GM21737 (cell line): ENCODE data around the gene HOMEZ.

Experiments
- ATAC-seq: cut with Tn5 transposase; IDR thresholded peaks from one replicate; pipeline ENCODE4 v1.9.1; 2021; ENCODE audit warnings: mild to moderate bottlenecking, moderate library complexity; ENCODE audit not compliant: unreplicated experiment

The HOMEZ gene

DNA sequence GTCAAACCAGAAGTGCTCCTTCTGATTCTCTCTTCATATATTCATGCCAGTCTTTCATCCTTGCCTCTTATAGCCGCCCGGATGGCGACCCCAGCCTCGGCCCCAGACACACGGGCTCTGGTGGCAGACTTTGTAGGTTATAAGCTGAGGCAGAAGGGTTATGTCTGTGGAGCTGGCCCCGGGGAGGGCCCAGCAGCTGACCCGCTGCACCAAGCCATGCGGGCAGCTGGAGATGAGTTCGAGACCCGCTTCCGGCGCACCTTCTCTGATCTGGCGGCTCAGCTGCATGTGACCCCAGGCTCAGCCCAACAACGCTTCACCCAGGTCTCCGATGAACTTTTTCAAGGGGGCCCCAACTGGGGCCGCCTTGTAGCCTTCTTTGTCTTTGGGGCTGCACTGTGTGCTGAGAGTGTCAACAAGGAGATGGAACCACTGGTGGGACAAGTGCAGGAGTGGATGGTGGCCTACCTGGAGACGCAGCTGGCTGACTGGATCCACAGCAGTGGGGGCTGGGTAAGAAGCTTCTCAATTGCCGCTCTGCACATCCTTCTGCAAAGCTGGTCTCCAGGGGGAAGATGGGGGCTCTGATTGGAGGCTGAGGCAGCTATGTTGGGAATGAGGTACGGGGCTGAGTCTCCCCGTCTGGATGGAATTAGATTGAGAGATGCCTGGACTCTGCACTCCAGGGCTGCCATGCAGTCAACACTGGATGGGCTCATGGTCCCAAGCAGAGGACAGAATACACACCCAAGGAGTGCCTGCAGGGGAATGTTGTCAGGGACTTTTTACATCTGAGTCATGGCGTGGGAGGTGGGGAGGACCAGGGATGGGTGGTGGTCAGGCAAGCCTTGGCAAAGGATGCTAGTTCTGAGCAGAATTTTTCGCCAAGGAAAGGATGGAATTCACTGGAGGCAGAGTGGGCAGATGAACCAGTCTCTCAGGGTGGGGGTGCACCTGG lies 22.0 kb upstream of the HOMEZ start:
- ATAC-seq: no peak

DNA sequence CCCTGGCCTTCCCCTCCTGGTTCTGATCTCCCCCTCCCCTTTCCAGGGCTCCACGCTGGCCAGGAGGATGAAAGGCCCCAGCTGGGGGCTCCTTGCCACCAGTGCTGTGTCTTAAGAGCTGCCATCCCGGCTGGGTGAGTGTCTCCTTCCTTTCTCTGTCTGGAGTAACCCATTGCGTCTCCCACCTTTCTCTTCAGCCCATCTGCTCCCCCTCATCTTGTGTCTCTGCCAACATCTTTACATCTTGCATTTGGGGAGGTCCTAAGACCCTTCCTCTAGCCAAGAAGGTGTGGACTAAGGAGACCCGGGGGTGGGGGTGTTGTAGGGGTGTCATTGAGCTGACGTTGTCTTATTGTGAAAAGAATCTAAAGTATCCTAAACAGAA lies 21.2 kb upstream of the HOMEZ start:
- ATAC-seq: no peak

DNA sequence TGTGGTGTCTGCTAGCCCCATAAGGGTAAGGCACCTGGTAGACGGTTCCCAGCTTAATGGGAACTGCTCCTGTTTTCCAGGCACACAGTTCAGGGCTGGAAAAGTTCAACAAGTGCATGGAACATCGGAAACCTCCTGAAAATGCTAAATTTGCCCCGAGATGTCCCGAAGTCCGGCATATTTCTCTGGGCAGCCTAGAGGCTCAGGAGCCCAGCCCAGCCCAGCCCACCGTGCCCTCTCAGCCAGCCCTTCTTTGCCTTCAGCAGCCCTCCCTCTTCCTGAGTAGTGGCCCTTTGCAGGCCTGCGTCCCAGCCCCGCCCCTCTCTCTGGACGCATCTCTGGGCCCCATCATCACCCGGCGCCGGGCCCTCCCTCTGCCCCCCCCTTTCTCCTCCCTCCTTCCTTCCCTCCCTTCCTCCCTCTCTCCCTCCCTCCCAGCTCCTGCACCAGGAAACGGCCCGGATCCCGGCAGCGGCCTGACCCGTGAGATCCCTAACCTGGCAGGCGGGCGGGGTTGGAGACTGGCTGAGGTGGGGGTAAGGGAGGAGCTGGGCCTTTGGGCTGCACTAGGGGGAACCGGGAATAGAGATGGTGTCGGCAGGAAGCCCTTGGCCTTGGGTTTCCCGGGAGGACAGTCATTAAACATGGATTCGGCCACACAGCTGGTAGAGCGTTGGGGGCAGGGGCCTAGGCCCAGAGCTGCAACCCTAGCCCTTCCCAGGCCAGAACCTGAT lies 20.6 kb upstream of the HOMEZ start, which contains the start of gene BCL2L2:
TSS of gene BCL2L2 (plus strand) at position 422 of the 734 bp plus-strand sequence. CDS start 935 bp downstream, outside the sequence.
- ATAC-seq: no peak

DNA sequence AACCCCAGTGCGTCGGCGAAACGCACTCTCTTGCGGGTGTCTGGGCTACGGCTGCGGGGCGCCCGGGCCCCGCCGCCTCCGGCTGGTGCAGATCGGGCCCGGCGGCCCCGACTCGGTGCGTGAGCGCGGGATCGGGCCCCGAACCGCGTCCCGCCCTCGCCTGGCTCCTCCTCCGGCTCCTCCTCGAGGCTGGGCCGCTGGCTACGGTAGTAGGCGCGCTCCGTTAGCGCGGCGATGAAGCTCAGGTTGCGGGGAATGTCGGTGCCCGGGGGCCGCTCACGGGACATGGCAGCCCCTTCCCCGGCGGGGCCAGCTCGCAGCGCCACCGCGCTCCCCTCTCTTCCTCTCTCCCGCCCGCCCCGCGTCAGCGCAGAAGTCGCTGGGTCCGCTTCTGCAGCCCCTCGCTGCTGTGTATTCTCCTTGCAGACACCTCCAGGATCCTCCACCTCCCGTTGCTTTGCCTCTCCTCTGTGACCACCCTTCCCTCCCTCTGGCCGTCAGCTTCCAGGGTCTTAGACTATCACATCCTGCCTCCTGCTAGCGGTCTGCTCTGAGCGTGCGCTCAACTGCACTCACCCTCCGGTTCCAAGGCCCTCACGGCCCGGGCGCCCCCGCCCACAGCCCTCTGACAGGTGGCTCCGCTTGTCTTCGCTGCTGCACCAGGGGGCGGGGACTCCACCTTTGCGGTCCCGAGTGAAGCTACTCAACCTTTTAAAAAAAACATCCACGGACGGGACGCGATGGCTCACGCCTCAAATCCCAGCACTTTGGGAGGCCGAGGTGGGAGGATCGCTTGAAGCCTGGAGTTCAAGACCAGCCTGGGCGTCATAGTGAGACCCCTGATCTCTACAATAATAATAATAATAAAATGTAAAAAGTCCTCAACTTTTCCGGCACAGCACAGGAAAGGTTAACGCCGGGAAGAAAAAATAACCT lies 16.6 kb upstream of the HOMEZ start, which contains the start of gene PPP1R3E:
TSS of gene PPP1R3E (minus strand) at position 570 of the 936 bp plus-strand sequence. CDS start at position 287, 283 bp downstream.
- ATAC-seq: peak; percentile 37

DNA sequence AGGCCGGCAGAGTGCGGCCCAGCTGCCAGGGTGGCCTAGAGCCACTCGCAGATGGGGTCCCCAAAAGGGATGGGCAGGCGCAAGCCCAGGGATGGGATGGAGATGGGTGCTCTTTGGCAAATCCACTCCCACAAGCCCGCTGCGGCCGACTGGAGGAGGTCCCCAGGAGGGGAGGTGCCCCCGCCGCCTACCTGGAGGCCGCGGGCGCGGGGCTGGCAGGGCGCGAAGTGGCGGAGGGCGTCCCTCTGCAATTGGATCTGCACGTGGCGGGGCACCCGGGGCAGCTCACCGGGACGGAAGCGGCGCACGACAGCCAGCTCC lies 16.0 kb upstream of the HOMEZ start:
- peak; percentile 4 for ATAC-seq

DNA sequence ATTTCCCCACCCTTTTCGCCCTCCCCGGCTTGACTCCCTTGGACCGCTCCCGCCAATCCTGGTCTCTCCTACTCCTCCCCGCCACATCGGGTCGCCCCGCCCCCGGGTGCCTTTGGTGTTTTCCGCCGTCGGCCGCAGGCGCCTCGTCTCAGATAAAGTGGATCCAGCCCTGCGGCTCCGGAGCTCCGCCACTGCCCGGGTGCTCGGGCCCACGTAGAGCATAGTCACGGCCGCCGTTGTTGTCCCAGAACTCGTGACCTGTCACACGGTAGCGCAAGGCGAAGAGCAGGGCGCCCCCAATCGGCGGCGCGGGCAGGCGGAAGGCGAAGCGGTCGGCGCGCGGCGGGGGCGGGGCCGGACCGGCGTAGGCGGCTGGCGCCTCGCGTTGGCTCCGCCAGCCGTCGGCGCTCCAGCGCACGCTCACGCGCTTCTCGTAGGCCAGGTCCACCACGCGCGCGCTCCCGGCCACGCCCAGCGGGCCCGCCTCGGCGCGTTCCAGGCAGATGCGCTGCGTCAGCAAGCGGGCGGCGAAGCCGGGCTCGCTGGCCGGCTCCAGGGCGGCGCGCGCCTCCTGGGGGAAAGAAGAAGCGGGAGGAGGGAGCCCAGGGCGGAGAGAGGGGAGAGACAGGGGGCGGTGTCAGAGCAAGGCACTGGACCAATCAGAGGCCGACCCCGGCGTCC lies 15.5 kb upstream of the HOMEZ start:
- ATAC-seq: peak; percentile 73

DNA sequence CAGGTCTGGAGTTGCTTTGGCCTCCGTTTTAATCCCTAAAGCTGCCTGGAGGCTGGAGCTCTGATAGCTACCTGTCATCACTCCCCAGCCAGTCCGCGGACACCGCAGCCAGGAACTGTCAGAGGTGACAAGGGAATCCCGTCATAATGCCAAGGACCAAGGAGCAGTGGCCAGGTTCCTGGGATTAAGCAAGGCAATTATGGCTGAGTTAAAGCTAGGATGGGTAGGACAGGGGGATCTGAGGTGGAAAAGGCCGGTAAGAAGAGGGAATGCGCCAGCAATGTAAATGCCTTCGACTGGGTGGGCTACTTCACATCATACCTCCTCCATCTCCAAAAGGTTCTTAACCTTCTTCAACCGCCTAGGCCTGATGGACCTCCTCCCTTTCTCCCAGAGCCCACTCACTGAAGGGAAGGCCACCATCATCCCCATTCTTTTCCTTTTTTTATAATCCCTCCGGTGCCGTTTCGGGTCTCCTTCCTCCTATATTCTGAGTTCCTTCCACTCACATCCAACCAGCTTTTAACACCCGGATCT lies 14.8 kb upstream of the HOMEZ start:
- no peak for ATAC-seq

DNA sequence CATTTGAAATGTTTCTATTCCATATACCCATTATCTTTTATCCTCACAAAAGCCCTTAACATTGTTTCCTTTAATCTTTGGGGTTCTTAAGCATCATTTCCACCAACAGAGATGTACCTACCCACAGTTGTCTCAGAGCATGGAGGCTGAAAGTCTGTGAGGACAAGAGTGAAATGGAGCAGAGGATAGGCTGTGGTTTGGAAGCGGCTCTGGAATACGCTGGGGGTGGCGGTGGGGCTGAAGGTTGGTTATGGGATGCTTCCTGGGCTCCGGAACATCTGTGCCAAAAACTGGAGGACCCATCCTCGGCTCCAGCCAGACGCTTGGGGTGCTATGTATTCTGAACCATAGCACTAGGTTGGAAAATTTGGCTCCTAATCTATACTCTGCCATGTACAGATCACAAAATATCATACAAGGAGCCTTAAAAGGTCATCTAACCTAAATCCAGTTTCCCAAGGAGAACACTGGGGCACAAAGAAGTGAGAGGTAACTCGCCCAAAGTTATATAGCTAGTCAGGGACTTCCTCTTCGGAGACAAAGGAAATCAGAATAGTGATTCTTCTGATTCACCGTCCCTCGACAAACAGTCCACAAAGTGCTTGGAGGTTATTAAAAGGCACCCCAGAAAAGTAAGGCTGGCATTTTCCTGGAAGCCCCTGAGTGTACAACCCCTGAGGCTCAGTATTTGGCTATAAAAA lies 14.2 kb upstream of the HOMEZ start:
- no peak for ATAC-seq

DNA sequence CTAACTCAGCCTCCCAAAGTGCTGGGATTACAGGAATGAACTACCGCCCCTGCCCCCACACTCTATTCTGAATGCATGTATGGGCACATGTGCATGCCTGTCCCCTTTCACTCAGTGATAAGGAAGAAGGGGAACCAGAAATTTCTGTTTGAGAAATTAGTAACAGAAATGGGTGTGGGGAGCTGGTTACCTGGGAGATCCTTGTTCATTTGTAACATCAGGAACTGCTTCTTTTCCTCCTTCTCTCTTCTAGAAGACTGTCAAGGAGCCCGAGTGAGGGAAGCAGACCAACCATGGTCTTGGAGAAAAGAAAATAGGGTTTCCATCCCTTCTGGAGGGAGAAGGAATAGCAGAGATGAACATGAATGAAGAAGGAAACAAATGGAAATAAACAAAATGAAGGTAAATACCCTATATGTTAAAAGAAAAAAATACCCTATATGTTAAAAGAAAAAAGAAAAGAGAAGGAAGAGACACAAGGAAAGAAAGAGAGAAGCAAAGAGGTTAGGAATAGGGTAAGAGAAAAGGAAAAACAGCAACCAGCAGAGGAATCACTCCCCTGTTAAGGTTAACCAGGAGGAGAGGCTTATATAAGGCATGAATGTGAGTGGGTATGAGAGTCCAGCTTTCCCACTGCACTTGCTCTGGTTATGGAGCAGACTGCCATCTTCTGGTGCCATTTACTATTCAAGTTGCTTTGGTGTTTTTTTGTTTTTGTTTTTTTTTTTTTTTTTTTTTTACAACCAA lies 13.5 kb upstream of the HOMEZ start:
- no peak for ATAC-seq

DNA sequence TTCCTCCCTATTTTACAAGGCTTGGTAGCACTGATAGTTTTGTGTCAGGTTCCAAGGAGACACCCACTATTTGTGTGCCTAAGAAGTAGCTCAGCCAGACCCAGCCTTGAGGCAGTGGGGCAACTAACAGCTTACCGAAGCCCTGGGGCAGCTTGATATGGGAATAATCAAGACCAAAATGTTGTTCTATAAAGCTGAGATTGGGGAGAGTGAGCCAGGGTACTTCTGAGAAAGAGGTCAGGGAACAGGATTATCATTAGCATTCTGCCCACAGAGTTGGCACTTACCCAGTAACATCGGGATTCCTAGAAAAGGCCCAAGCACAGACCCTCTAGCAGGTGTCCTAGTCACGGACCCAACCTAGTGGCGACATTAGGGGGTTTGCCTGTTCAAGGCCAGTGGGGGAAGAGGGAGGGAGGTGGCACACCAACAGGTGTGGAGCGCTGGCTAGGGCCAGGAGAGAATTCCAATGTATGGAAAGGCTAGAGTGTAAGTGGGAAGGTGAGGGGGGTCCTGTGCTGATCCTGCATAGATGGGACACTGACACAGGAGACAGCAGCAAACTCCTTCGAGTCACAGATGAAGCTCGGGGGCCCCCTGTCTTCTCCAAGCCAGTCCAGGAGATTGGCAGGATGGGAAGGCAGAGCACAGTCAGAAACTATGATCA lies 11.8 kb upstream of the HOMEZ start:
- ATAC-seq: no peak

DNA sequence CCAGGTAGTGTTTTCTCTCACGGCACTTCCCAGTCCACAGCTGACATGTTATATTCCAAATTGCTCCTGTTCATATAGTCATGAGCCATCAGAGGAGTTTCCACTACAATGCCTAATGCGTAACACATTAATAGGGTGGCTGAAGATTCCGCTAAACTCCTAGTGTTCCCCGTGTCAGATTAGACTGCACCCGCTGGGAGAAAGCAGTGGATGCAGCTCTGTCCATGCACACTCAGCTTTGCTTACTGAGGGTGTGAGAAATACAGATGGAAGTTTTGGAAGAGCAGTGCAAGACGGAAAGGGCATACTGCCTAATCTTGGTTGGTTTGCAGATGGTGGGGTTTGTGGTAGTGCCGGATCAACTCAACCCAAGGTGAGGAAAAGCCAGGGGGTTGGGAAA lies 11.2 kb upstream of the HOMEZ start:
- ATAC-seq: no peak

DNA sequence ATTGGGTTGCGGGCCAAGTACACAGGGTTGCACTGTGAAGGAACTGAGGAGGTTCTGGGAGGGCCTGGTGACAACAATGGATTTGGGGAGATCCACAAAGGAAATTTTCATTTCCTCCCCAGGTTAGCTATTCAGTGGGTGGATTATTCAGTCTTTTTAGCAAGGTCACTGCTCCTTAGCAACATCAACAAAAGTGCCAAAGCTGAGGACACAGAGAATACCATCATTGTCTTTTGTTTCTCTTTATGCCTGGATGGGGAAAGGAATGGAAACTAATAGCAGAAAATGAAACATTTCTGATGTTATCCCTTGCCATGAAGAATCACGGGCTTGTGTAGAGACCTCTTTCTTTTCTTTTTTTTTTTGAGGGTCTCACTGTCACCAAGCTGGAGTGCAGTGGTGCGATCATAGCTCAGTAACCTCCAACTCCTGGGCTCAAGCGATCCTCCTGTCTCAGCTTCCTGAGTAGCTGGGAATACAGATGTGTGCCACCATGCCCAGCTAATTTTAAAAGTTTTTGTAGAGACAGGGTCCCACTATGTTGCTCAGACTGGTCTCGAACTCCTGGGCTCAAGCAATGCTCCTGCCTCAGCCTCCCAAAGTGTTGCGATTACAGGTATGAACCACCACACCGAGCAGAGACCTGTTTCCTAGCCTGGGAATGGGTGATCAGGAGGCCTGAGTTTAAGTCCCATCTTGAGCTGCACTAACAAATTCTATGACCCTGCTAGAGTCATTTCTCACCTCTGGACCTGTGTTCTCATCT lies 10.3 kb upstream of the HOMEZ start:
- no peak for ATAC-seq

DNA sequence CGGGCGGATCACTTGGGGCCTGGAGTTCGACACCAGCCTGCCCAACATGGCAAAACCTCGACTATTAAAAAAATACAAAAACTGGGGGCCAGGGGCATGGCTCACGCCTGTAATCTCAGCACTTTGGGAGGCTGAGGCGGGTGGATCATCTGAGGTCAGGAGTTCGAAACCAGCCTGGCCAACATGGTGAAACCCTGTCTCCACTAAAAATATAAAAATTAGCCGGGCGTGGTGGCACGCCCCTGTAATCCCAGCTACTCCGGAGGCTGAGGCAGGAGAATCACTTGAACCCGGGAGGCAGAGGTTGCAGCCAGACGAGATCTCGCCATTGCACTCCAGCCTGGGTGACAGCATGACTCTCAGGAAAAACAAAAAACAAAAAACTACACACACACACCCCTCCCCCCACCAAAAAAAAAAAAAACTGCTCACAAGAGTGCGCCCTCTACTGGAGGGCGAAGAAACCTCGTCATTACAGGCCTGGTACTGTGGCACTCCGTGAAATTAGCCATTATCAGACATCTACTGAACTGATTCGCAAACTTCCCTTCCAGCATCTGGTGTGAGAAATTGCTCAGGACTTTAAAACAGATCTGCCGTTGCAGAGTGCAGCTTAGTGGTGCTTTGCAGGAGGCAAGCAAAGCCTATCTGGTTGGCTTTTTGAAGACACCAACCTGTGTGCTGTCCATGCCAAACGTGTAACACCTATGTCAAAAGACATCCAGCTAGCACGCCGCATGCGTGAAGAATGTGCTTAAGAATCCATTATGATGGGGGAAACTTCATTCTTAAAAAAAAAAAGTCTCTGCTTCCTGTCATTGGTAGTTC lies 9.0 kb upstream of the HOMEZ start:
- no peak for ATAC-seq

DNA sequence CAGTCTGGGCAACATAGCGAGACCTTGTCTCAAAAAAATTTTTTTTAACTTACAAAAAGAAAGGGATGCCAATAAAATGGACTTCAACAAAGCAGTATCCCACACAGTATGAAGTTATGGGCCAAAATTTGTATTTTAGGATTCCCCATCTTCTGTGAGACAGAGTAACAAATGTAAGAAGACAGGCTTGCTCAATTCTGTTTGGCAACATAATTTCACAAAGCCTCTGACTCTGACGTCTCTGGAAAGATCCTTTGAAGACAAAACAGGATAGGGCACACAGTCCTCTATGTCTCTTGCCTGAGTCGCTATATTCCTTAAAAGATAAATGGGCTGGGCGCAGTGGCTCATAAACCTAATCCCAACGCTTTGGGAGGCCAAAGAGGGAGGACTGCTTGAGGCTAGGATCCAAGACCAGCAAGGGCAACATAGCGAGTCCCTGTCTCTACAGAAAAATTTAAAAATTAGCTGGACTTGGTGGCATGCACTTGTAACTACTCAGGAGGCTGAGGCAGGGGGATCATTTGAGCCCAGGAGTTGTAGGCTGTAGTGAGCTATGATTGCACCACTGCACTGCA lies 1.1 kb upstream of the HOMEZ start:
- no peak for ATAC-seq

DNA sequence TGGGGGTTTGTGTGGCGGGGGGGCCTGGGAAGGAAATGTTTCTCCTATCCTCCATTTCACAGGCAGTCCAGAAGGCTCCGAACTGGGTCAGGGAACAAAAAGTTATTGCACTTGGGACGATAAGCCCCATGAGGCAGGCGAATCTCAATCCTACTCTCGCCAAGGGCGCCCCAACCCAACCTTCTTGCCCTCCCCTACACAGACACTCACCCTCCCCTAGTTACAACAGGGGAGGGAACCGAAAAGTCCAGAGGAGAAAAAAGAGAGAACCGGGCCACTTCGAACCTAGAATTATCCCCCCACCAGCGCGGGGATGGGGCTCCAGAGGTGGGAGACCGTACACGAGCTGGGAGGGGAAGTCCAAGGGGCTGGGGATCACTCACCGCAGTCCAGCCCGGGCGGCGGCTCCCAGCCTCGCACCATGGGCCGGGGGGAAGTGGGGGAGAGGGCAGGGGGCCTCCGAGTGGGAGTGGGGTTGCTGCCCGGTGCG lies 357 bp downstream of the HOMEZ start:
- peak; percentile 19 for ATAC-seq
